ENCODE data around the gene LEFTY2.
A peak's percentile ranks its signal among the peaks of the same experiment; 100 is the strongest.

Gene LEFTY2

DNA sequence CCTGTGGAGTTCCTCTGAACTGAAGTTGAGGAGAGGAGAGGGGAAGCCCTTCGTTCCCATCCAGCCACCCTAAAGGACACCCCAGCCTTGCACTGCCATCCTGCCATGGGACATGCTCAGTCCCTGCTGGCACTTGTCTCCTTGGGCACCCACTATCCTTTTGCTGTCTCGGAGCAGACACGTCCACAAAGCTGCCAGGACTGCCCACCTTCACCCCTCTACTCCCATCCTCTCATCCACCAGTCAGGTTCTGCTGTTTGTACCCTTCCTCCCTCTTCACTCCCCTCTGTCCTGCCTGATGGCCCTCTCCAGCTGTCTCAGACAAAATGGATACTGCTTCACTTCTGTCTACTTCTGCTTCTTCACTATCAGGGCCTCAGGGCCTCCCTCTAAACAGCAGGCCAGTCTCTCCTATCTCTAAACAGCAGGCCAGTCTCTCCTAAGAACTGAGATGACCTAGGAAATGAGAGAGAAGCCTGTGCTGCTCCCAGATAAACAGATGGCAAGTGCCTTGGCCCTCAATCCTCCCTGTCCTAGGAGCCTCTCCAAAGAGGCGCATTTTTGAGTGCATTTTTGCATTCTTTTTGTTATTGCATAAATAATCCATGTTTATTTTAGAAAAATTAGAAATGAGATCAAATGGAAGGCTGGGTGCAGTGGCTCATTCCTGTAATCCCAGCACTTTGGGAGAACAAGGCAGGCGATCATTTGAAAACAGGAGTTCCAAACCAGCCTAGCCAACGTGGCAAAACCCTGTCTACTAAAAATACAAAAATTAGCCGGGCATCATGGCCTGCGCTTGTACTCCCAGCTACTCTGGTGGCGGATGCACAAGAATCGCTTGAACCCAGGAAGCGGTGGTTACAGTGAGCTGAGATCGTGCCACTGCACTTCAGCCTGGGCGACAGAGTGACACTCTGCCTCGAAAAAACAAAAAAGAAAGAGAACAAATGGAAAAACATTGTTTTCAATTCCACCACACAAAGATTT, 12.5 kb downstream of the LEFTY2 start:
- DNase-seq: no peak

- DNase-seq: no peak
Observed at GRCh38 chr1:225926551-225927113, 14.4 kb downstream of the LEFTY2 start.

- peak; percentile 89 to 98 (median 97) for DNase-seq
Observed at GRCh38 chr1:225923692-225924555, 17.1 kb downstream of the LEFTY2 start, which contains the start of gene PYCR2. Gene PYCR2, minus strand, starts transcription at chr1:225924250. Its CDS starts 140 bp downstream, at chr1:225924110.

DNA sequence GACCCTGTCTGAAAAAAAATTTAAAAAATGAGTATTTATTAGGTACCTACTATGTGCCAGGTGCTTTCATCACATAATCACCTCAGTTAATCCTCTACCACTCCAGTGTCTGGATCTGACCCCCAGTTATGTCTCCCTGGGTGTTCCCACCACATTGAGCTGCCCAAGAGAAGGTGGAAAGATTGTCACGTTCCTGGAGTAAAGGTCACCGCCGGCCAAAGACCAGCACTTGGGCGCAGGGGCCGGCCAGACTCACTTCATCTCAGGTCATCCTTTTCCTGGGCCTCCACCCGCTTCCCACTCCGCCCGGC, 17.7 kb downstream of the LEFTY2 start:
- DNase-seq: no peak

DNA sequence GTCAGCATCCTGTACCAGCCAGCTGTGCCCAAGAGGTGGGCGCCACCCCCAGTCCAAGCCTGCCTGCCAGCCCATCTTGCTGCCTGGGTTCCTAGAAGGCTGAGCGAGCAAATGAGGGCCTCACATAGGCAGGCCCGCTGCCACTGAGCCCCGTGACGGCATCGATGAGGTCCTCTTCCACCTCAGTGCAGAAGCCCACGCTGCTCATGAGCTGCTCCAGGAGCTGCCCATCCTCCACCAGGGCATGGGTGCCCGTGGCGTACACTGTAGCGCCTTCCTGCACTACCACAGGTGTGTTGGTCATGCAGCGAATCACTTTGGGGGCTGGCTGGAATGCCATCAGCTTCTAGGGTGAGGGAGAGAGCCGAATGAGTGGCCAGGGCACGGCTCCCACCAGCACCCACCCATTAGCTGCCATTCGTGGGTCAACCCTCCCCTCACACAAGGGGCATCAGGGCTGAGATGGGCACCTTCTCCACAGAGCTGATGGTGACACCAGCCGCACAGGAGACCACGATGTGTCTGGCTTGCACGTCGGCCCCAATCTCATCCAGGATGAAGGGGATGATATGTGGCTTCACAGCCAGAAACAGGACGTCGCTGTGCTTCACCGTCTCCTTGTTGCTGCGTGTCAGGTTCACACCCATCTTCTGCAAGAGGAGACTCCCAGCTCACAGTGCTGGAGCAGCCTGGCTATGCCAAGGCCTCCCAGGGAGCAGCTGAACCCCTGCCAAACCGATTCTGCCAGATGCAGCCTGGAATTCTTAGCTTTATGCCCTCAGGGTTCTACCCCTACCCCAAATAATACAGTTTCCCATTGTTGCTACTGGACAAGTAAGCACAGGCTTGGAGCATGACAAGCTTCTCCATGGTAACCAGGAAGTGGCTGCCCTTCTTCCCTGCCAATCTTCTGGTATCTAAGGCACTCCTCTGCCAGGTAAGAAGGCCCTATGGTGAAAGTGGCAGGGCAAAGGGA, 19.0 kb downstream of the LEFTY2 start:
- DNase-seq: peak in 2 of 3 experiments; percentile 20 to 72

DNA sequence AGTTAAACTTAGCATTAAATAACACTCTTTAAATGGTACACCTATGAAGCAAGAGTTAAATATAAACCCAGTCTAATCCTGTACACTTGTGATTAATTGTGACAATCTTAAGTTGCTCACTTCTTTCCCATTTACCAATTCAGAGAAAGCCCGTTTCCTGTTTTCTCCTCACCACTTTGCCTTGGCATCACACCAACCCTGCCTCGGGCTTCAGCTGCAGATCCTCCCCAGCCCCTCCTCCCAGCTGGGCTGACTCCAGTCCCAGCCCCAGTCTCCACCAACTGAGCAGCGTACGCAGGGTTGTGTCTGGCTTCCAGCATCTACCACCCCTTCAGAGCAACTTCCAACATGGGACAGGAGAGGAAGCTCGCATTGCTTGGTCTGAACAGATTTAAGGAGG, 21.1 kb downstream of the LEFTY2 start:
- peak in 2 of 3 experiments; percentile 16 to 54 for DNase-seq

DNA sequence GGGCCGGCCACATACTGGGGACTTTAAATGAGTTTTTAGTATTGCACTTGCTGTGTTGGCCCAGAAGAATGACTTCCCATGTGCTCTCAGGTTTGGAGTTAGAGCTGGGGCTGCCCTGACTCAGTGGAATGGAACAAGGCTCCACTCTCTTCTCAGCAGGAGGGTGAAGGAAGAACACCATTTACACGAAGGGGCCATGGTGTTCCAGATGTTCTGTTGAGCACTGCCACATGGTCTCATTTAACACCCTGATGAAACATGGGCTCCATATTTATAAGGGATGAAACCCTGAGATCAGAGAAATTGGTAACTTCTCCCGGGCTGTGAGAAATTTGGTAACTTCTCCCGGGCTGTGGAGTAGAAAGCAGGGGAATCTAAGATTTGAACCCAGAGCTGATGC, 22.7 kb downstream of the LEFTY2 start:
- DNase-seq: no peak

DNA sequence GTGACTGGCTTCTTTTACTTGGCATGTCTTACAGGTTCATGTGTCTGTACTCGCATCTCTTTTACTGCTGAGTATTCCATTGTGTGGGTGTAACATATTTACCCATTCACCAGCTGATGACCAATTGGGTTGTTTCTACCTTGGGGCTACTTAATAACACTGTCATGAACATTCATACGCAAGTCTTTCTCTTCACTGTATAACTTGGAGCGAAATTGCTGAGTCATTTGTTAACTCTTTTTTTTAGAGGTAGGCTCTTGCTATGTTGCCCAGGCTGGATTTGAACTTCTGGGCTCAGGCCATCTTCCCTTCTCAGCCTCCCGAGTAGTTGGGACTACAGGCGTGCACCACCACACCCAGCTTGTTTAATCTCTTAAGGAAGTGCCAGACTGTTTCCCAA, 23.5 kb downstream of the LEFTY2 start:
- DNase-seq: no peak

- DNase-seq: no peak
Observed at GRCh38 chr1:225917101-225917500, 23.9 kb downstream of the LEFTY2 start.

- peak; percentile 28 to 86 (median 61) for DNase-seq
Observed at GRCh38 chr1:225915538-225915991, 25.5 kb downstream of the LEFTY2 start.

GRCh38 chr1:225914947-225915346, 26.1 kb downstream of the LEFTY2 start:
- DNase-seq: peak in 2 of 3 experiments; percentile 32 to 68

- DNase-seq: no peak
Observed at GRCh38 chr1:225914391-225914790, 26.6 kb downstream of the LEFTY2 start.

GRCh38 chr1:225911191-225912130, 29.6 kb downstream of the LEFTY2 start:
- DNase-seq: no peak

DNA sequence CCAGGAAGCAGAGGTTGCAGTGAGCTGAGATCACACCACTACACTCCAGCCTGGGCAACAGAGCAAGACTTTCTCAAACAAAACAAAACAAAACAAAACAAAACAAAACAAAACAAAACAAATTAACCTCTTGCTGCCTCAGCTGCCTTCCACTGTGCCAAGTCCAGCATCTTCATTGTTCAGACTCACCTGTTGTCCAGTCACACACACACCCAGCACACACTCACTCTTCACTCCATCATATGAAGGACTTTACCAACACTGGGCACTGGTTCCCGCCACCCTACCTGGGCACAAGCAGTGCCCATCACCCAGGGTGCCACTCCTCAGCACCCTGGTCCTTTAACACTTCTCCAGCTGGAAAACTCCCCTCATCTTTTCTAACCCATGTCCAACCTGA, 31.5 kb downstream of the LEFTY2 start:
- no peak for DNase-seq

- DNase-seq: peak in 2 of 3 experiments; percentile 59 to 91
Observed at GRCh38 chr1:225908773-225909172, 32.2 kb downstream of the LEFTY2 start.

DNA sequence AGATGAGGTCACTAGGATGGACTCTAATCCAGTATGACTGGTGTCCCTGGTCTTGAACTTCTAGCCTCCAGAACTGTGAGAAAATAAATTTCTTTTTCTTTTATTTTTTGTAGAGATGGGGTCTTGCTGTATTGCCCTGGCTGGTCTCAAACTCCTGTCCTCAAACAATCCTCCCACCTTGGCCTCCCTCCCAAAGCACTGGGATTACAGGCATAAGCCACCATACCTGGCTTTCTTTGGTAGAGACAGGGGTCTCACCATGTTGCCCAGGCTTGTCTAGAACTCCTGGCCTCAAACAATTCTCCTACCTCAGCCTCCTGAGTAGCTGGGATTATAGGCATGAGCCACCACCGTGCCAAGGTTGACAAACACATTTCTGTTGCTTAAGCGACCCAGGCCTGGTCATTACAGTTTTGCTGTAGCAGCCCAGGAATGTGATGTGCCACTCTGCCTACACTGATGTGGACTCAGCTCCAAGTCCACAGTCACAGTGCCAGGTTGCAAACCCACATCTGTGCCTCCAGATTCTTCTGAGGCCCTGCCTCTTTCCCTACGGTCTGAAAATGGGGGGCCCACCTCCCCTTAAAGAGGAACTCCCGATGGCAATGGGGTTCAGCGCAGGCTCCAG, 32.9 kb downstream of the LEFTY2 start:
- no peak for DNase-seq

DNA sequence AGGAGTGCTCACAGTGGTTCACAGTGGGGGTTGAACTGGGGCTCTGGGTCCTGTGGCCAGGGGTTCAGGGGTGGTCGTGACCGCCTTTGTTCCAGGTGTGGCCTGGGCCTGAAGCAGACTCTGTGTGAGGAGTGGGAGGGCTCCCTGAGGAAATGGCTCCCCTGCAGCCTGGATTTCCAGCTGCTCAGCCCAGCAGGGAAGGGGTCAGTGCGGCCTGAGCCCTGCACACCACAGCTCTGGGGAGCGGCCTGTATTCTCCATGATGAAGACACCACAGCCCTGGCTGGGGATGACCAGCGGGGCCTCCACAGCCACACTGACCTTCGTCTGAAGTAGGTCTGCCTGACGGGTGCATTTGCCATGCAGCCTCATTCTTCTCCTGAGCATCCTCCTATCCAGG, 33.7 kb downstream of the LEFTY2 start:
- no peak for DNase-seq

DNA sequence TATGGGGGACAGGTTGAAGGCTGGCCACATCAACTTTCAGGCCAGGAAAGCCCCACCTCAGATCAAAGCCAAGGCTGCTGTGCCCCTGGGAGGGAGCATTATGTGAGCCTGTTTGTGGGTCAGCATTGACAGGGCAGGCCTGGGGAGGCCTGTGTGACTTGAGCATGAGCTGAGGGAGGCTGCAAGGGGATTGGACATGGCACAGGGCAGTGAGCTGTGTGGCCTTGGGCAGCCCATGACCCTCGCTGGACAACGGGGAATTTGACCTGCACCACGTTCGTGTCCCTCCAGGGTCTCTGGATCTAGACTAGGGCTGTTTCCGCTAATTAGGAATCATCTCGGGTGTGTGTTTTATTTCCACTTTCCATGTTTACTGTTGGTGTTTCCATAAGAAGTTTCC, 34.6 kb downstream of the LEFTY2 start:
- no peak for DNase-seq

- no peak for DNase-seq
Observed at GRCh38 chr1:225903623-225904022, 37.4 kb downstream of the LEFTY2 start.

All from NCI-H1417 (cell line).